ENCODE results near the gene GMIP. TPM values are rescaled to one million over a fixed set of nuclear protein-coding genes. Genes with fewer than 3 reads are reported as not detected.

The GMIP gene
- total and polyA plus RNA-seq, 2 experiments from 2014 or later = 3.1 to 5.0 TPM

- Histone ChIP-seq H3K27me3 (replicated peaks; ENCODE audit: insufficient read depth) (no peaks in the 10 kb centered on the region), H3K36me3 (ENCODE audit: low read depth) (no peaks in the 10 kb centered on the region), H3K9ac (peak overlapping the region; percentile 73), H3K4me2 (ENCODE audit: unreplicated experiment) (peak overlapping the region; percentile 83), H3K4me1 (ENCODE audit: insufficient read depth) (peaks cover 23% of the 10 kb centered on the region), H3K9me2 (ENCODE audit: insufficient read depth) (no peaks in the 10 kb centered on the region), H3K9me3 (ENCODE audit: low read depth) (no peaks in the 10 kb centered on the region), H3K27ac (peak overlapping the region; percentile 90), H3K4me3 (peak overlapping the region; percentile 53), H2AFZ (peak overlapping the region; percentile 83), H4K20me1 (ENCODE audit: insufficient read depth) (no peaks in the 10 kb centered on the region), H3F3A (ENCODE audit: insufficient read depth) (peaks cover 7% of the 10 kb centered on the region), H3K79me2 (ENCODE audit: insufficient read depth) (no peaks in the 10 kb centered on the region)
- in situ Hi-C loops (cut with MboI) = no loop called here
- TF ChIP-seq EZH2phosphoT487 (IDR thresholded peaks at IDR 0.05; ENCODE audit: insufficient read depth, low read depth) (no peak), EZH2 (IDR thresholded peaks at IDR 0.05; ENCODE audit: insufficient read depth, poor library complexity, severe bottlenecking) (no peak)
- peak; percentile 98 for DNase-seq
- 7 to 9% methylated on average over 13 of the region's 13 CpGs for WGBS, 2 experiments (ENCODE audit: low coverage in 1 of 2, low lambda C conversion rate in 2 of 2, missing lambda C conversion rate in 2 of 2)
Observed at GRCh38 chr19:19591133-19591825, 52.2 kb downstream of the GMIP start.

DNA sequence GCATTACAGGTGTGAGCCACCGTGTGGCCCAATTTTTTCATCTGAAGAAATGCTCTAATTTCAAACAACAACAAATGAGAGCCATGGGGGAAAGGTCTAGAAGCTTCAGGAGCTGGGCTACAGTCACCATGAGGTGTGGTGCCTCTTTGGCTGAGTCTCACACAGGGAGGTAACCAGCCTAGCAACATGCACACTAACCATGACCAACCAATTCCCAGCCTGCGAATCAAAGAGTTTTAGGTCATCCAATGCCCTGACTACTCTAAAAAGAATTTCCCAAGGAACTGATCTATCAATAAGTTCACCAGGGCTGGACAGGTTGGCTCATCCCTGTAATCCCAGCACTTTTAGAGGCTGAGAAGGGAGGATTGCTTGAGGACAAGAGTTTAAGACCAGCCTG, 54.9 kb downstream of the GMIP start:
- TF ChIP-seq EZH2 (IDR thresholded peaks at IDR 0.05; ENCODE audit: insufficient read depth, poor library complexity, severe bottlenecking) (no peak), EZH2phosphoT487 (IDR thresholded peaks at IDR 0.05; ENCODE audit: insufficient read depth, low read depth) (no peak)
- Histone ChIP-seq H3K4me3 (no peak overlapping the region), H3K9ac (no peak overlapping the region), H3K36me3 (ENCODE audit: low read depth) (no peaks in the 10 kb centered on the region), H2AFZ (no peak overlapping the region), H3K9me2 (ENCODE audit: insufficient read depth) (no peaks in the 10 kb centered on the region), H3F3A (ENCODE audit: insufficient read depth) (peaks cover 7% of the 10 kb centered on the region), H3K27me3 (replicated peaks; ENCODE audit: insufficient read depth) (no peaks in the 10 kb centered on the region), H4K20me1 (ENCODE audit: insufficient read depth) (no peaks in the 10 kb centered on the region), H3K9me3 (ENCODE audit: low read depth) (no peaks in the 10 kb centered on the region), H3K4me2 (ENCODE audit: unreplicated experiment) (no peak overlapping the region), H3K27ac (no peak overlapping the region), H3K4me1 (ENCODE audit: insufficient read depth) (peaks cover 13% of the 10 kb centered on the region), H3K79me2 (ENCODE audit: insufficient read depth) (no peaks in the 10 kb centered on the region)
- peak; percentile 68 for DNase-seq
- in situ Hi-C loops (cut with MboI) = no loop called here
- WGBS, 2 experiments (ENCODE audit: low coverage in 1 of 2, low lambda C conversion rate in 2 of 2, missing lambda C conversion rate in 2 of 2) = 59 to 66% methylated on average over 2 of the region's 2 CpGs

DNA sequence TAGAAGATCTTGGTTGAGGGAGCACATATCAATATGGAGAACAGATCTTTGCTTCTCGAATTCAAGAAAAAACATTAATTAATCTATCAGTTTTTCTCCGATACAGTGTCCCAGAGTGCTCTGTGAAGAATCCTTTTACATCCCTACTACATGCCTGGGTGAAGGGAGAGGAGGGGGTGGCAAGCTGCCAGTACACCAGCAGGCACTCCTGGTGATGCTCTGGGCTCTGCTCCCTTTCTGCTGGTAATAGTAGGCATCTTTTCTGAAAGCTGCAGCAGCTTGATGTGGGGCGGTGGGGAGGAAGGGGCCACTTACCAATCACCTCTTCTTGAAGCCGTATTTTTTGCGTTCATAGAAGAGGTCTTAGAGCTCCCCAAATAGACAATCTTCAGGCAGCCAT, 55.7 kb downstream of the GMIP start:
- in situ Hi-C loops (cut with MboI) = no loop called here
- Histone ChIP-seq H3K4me3 (no peak overlapping the region), H3K36me3 (ENCODE audit: low read depth) (no peaks in the 10 kb centered on the region), H3K27me3 (replicated peaks; ENCODE audit: insufficient read depth) (no peaks in the 10 kb centered on the region), H2AFZ (no peak overlapping the region), H3F3A (ENCODE audit: insufficient read depth) (peaks cover 7% of the 10 kb centered on the region), H3K9me3 (ENCODE audit: low read depth) (no peaks in the 10 kb centered on the region), H4K20me1 (ENCODE audit: insufficient read depth) (no peaks in the 10 kb centered on the region), H3K9me2 (ENCODE audit: insufficient read depth) (no peaks in the 10 kb centered on the region), H3K4me1 (ENCODE audit: insufficient read depth) (peaks cover 13% of the 10 kb centered on the region), H3K79me2 (ENCODE audit: insufficient read depth) (no peaks in the 10 kb centered on the region), H3K9ac (no peak overlapping the region), H3K27ac (no peak overlapping the region), H3K4me2 (ENCODE audit: unreplicated experiment) (no peak overlapping the region)
- no peak for TF ChIP-seq EZH2phosphoT487 (IDR thresholded peaks at IDR 0.05; ENCODE audit: insufficient read depth, low read depth)
- TF ChIP-seq EZH2 (IDR thresholded peaks at IDR 0.05; ENCODE audit: insufficient read depth, poor library complexity, severe bottlenecking) = no peak
- 96 to 97% methylated on average over 5 of the region's 5 CpGs for WGBS, 2 experiments (ENCODE audit: low coverage in 1 of 2, low lambda C conversion rate in 2 of 2, missing lambda C conversion rate in 2 of 2)
- DNase-seq = no peak

DNA sequence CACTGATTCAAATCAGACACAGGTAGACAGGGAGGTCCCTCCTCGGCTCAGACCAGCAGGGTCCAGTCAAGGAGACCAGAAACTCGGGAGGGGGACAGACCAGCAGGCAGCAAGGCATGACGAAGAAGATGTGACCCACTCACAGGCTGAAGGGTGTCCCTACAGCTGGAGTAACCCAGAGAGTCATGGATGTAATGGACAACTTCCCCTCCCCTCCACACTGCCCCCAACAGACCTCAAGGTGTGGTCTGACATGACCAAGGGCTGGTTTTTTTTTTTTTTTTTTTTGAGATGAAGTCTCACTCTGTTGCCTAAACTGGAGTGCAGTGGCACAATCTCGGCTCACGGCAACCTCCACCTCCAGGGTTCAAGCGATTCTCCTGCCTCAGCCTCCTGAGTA, 59.1 kb downstream of the GMIP start:
- Histone ChIP-seq H3K4me2 (ENCODE audit: unreplicated experiment) (no peak overlapping the region), H3K27me3 (replicated peaks; ENCODE audit: insufficient read depth) (no peaks in the 10 kb centered on the region), H3K9ac (no peak overlapping the region), H2AFZ (no peak overlapping the region), H3K36me3 (ENCODE audit: low read depth) (no peaks in the 10 kb centered on the region), H3K4me1 (ENCODE audit: insufficient read depth) (no peaks in the 10 kb centered on the region), H4K20me1 (ENCODE audit: insufficient read depth) (no peaks in the 10 kb centered on the region), H3F3A (ENCODE audit: insufficient read depth) (no peaks in the 10 kb centered on the region), H3K79me2 (ENCODE audit: insufficient read depth) (no peaks in the 10 kb centered on the region), H3K27ac (no peak overlapping the region), H3K4me3 (no peak overlapping the region), H3K9me3 (ENCODE audit: low read depth) (no peaks in the 10 kb centered on the region), H3K9me2 (ENCODE audit: insufficient read depth) (no peaks in the 10 kb centered on the region)
- WGBS, 2 experiments (ENCODE audit: low coverage in 1 of 2, low lambda C conversion rate in 2 of 2, missing lambda C conversion rate in 2 of 2) = 94 to 96% methylated on average over 6 of the region's 6 CpGs
- in situ Hi-C loops (cut with MboI) = no loop called here
- TF ChIP-seq EZH2phosphoT487 (IDR thresholded peaks at IDR 0.05; ENCODE audit: insufficient read depth, low read depth) (no peak), EZH2 (IDR thresholded peaks at IDR 0.05; ENCODE audit: insufficient read depth, poor library complexity, severe bottlenecking) (no peak)
- no peak for DNase-seq
